OCI-LY7 (cell line): ENCODE results near the gene RAB11FIP4.

Experiments used
- EZH2phosphoT487 ChIP-seq: fragments of 200-600 bp; sonication (generic); IDR thresholded peaks from 2 replicates; pipeline ENCODE4 v1.6.1; 2018; ENCODE audit warnings: low read depth, borderline replicate concordance, mild to moderate bottlenecking, mixed run types, antibody characterized with exemption, low read length, moderate library complexity, mixed read lengths
- TF ChIP-seq, protein P1 (sequence below): fragments of 200-600 bp; sonication (generic); conservative IDR thresholded peaks from 2 replicates; pipeline ENCODE4 v1.5.1; 2014; ENCODE audit warnings: mild to moderate bottlenecking, antibody characterized with exemption, low read length, moderate library complexity, mixed read lengths

DNA sequence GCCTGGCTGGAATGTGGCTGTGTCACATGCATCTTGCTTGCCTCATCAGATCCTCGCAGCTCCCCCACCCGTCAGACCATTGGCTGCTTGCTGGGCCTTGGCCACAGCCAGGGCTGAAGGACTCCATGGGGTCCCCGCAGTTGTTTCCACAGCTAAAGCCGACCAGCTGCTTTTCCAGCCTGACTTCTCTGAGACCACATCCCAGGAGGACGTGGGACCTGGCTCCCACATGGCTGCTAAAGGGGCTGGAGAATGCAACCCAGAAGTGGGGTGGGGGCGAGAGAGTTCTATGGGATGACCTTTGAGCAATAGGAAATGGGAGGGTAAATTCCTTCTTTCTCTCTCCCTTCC lies 193.8 kb downstream of the RAB11FIP4 start:
- TF ChIP-seq, protein P1, sequence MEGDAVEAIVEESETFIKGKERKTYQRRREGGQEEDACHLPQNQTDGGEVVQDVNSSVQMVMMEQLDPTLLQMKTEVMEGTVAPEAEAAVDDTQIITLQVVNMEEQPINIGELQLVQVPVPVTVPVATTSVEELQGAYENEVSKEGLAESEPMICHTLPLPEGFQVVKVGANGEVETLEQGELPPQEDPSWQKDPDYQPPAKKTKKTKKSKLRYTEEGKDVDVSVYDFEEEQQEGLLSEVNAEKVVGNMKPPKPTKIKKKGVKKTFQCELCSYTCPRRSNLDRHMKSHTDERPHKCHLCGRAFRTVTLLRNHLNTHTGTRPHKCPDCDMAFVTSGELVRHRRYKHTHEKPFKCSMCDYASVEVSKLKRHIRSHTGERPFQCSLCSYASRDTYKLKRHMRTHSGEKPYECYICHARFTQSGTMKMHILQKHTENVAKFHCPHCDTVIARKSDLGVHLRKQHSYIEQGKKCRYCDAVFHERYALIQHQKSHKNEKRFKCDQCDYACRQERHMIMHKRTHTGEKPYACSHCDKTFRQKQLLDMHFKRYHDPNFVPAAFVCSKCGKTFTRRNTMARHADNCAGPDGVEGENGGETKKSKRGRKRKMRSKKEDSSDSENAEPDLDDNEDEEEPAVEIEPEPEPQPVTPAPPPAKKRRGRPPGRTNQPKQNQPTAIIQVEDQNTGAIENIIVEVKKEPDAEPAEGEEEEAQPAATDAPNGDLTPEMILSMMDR, result no peak
- no peak for TF ChIP-seq EZH2phosphoT487
